HEK293T (cell line): ENCODE measurements around the gene MGST1.

Source experiments
- ELF4 ChIP-seq: fragments of 450-650 bp; IDR thresholded peaks from 2 replicates; pipeline ENCODE4 v1.6.1; 2017; ENCODE audit warnings: antibody characterized with exemption
- FOXA1 ChIP-seq: fragments of 450-650 bp; IDR thresholded peaks from 2 replicates; pipeline ENCODE4 v1.6.1; 2016; ENCODE audit warnings: mild to moderate bottlenecking
- HDGF ChIP-seq: fragments of 450-650 bp; IDR thresholded peaks from 2 replicates; pipeline ENCODE4 v1.6.1; 2017; ENCODE audit warnings: antibody characterized with exemption, borderline replicate concordance

DNA sequence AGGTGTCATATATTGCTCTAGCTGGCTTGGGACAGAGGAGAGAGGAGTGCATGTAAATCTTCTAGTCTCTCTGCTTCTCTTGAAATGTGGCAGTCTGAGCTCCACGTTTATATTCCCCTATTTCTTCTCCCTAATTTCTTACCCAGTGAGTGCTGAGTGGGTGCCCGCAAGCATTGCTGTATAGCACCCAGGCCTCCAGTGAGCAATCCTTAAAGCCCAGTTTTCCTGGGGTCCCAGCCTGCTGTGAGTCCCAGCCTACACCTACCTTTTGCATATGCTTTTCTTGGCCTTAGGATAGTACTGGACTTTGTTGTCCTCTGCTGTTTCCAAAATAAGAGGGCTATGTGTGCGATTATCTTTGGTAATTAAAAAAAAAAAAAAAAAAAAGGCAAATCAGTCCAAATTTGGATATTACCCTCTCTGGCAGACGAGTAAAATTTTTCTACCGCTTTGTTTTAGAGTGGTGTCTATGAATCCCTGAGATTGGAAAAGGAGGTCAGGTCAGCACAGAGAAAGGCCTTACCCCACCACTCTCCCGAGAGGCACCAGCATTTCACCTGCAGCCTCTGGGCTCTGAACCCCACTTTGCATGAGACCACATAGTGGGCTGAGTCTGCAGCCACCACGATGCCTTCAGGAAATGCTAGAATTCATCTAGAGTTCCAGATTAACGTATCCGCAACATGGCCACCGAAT lies 1.1 kb downstream of the MGST1 start:
- TF ChIP-seq FOXA1 (no peak), HDGF (no peak), ELF4 (no peak)
